GM12872 (cell line): Measurements from ENCODE around the gene RIMS1.

ENCODE experiments used
- CTCF ChIP-seq: IDR thresholded peaks from 3 replicates; pipeline ENCODE4 v1.5.1; 2011; ENCODE audit warnings: low read depth, mild to moderate bottlenecking, low read length, moderate library complexity; ENCODE audit not compliant: insufficient read depth

The RIMS1 gene

GRCh38 chr6:72238900-72239299 is 352.6 kb downstream of the RIMS1 start:
- TF ChIP-seq CTCF, result no peak

- TF ChIP-seq CTCF, result no peak
Observed at GRCh38 chr6:72245565-72245964, 359.2 kb downstream of the RIMS1 start.

GRCh38 chr6:72246926-72247325 is 360.6 kb downstream of the RIMS1 start:
- TF ChIP-seq CTCF, result no peak

GRCh38 chr6:72248621-72249020 is 362.3 kb downstream of the RIMS1 start:
- no peak for TF ChIP-seq CTCF

- TF ChIP-seq CTCF, result no peak
Observed at GRCh38 chr6:72250664-72251063, 364.3 kb downstream of the RIMS1 start.

- no peak for TF ChIP-seq CTCF
Observed at GRCh38 chr6:72260489-72260888, 374.1 kb downstream of the RIMS1 start.

GRCh38 chr6:72261554-72261953 is 375.2 kb downstream of the RIMS1 start:
- no peak for TF ChIP-seq CTCF

GRCh38 chr6:72262254-72262653 is 375.9 kb downstream of the RIMS1 start:
- TF ChIP-seq CTCF, result no peak
